HepG2 (cell line): Measurements from ENCODE around the gene SOCS7. TPM values are rescaled to one million over a fixed set of nuclear protein-coding genes. Genes with fewer than 3 reads are reported as not detected.

Experiments used
- ATAC-seq: fragments of 200-7000 bp; cut with Tn5 transposase; 3 replicates; pipeline ENCODE4 v1.9.1; 2020; ENCODE audit warnings: mild to moderate bottlenecking, moderate library complexity
- BruUV-seq: library from RNA; stranded (reverse); fragments of 400-500 nt; replicated peaks from 2 replicates; lab custom pipeline; 2021; lab: Mats Ljungman, UMichigan
- CTCF ChIA-PET: fragments of 300-600 bp; formaldehyde crosslinking; extraction: SDS; loops from one replicate; lab custom pipeline; 2021; ENCODE audit warnings: low total read pairs, inconsistent platforms, low intra/inter-chr PET ratio; lab: Yijun Ruan, JAX
- POLR2A ChIA-PET: fragments of 350-600 bp; sonication (Branson Sonifier 250); formaldehyde crosslinking; loops from one replicate; lab custom pipeline; 2020; ENCODE audit warnings: antibody characterized with exemption, inconsistent platforms; lab: Yijun Ruan, JAX
- DNase-seq: peaks from one replicate; pipeline ENCODE4 v3.0.0-alpha.2; 2015; ENCODE audit warnings: low spot score
- FAIRE-seq: peaks from 3 replicates; lab custom pipeline; 2011; peaks lifted over from hg19 to GRCh38; lab: Jason Lieb, UNC
- H2AFZ ChIP-seq: one replicate; pipeline ENCODE4 v1.6.1; 2011; ENCODE audit warnings: low read length, inconsistent platforms
- H3K27ac ChIP-seq: fragments of 300-600 bp; 3 replicates; pipeline ENCODE4 v1.8.0; 2011; ENCODE audit warnings: mixed run types, mild to moderate bottlenecking, mixed read lengths, low read length, inconsistent platforms; ENCODE audit not compliant: insufficient read depth; ENCODE audit errors: extremely low read length
- H3K27me3 ChIP-seq, 2 experiments: fragments of 200-600 bp in 1 of 2; 2 replicates in 1 of 2; 3 replicates in 1 of 2; pipeline versions ENCODE4 v1.6.0 to v1.8.0; 2011; ENCODE audit warnings: low read length in 2 of 2, mild to moderate bottlenecking in 2 of 2, moderate library complexity in 2 of 2, inconsistent platforms in 1 of 2; ENCODE audit not compliant: insufficient read depth in 2 of 2, control insufficient read depth in 1 of 2
- H3K36me3 ChIP-seq, 2 experiments: fragments of 200-600 bp in 1 of 2; replicated peaks in 1 of 2; 2 replicates in 1 of 2; 3 replicates in 1 of 2; pipeline versions ENCODE4 v1.5.1 to v1.8.0; 2011; ENCODE audit warnings: low read length in 2 of 2, inconsistent platforms in 1 of 2; ENCODE audit not compliant: insufficient read depth in 2 of 2, control insufficient read depth in 1 of 2
- H3K4me1 ChIP-seq: 2 replicates; pipeline ENCODE4 v1.5.1; 2012; ENCODE audit warnings: low read length, inconsistent platforms; ENCODE audit not compliant: insufficient read depth
- H3K4me2 ChIP-seq: 2 replicates; pipeline ENCODE4 v1.6.0; 2011; ENCODE audit warnings: low read depth, low read length, inconsistent platforms
- H3K4me3 ChIP-seq, 3 experiments: fragments of 200-600 bp in 1 of 3; sonication (generic), shearing (Covaris generic) in 1 of 3; replicated peaks in 1 of 3; 2 replicates each; pipeline ENCODE4 v1.5.1; 2011 to 2016; ENCODE audit warnings: low read length in 3 of 3, inconsistent platforms in 2 of 3, low read depth in 2 of 3, mild to moderate bottlenecking in 2 of 3, control low read depth in 1 of 3, mixed read lengths in 1 of 3; ENCODE audit not compliant: insufficient read depth in 1 of 3
- H3K79me2 ChIP-seq: one replicate; pipeline ENCODE4 v1.6.1; 2011; ENCODE audit warnings: low read length, inconsistent platforms; ENCODE audit not compliant: insufficient read depth
- H3K9ac ChIP-seq: 2 replicates; pipeline ENCODE4 v1.6.0; 2011; ENCODE audit warnings: mild to moderate bottlenecking, low read depth, low read length, inconsistent platforms; ENCODE audit not compliant: insufficient read depth
- H3K9me3 ChIP-seq: 2 replicates; pipeline ENCODE4 v1.5.1; 2012; ENCODE audit warnings: mild to moderate bottlenecking, low read length
- H4K20me1 ChIP-seq: 2 replicates; pipeline ENCODE4 v1.6.0; 2011; ENCODE audit warnings: inconsistent platforms, mild to moderate bottlenecking, low read length, moderate library complexity; ENCODE audit not compliant: insufficient read depth
- AKNA ChIP-seq: sonication (generic); formaldehyde crosslinking; IDR thresholded peaks from 2 replicates; pipeline ENCODE4 v1.4.0; 2020; ENCODE audit warnings: missing genetic modification reagents, borderline replicate concordance
- ATF3 ChIP-seq: sonication (generic); formaldehyde crosslinking; IDR thresholded peaks from 2 replicates; pipeline ENCODE4 v1.4.0; 2020; ENCODE audit warnings: missing genetic modification reagents
- EEA1 ChIP-seq: sonication (generic); formaldehyde crosslinking; IDR thresholded peaks from 2 replicates; pipeline ENCODE4 v1.5.1; 2020; ENCODE audit warnings: mild to moderate bottlenecking, missing genetic modification reagents, borderline replicate concordance
- GLI4 ChIP-seq: sonication (generic); formaldehyde crosslinking; IDR thresholded peaks from 2 replicates; pipeline ENCODE4 v1.5.1; 2020; ENCODE audit warnings: missing genetic modification reagents, mild to moderate bottlenecking, moderate library complexity, borderline replicate concordance
- NCOA2 ChIP-seq: sonication (generic); formaldehyde crosslinking; IDR thresholded peaks from 2 replicates; pipeline ENCODE4 v1.8.0; 2022; ENCODE audit warnings: inconsistent platforms
- SNAPC2 ChIP-seq: sonication (generic); formaldehyde crosslinking; IDR thresholded peaks from 2 replicates; pipeline ENCODE4 v1.8.1; 2022; ENCODE audit warnings: mild to moderate bottlenecking, missing genetic modification reagents
- ZNF513 ChIP-seq: sonication (generic); formaldehyde crosslinking; conservative IDR thresholded peaks from 2 replicates; pipeline ENCODE4 v1.5.0; 2020; ENCODE audit warnings: missing genetic modification reagents
- ZNF530 ChIP-seq: sonication (generic); formaldehyde crosslinking; IDR thresholded peaks from 2 replicates; pipeline ENCODE4 v1.5.0; 2020; ENCODE audit warnings: low read depth, mild to moderate bottlenecking, missing genetic modification reagents
- in situ Hi-C: cut with HindIII; loops from 2 replicates; pipeline ENCODE4 v1.10.0; 2017; ENCODE audit warnings: low pct_unique_long_range_greater_than_20kb; ENCODE audit not compliant: extremely low pct_ligation_motif_present
- intact Hi-C: fragments of 100-400 bp; cut with micrococcal nuclease; formaldehyde crosslinking; loops from one replicate; pipeline ENCODE4 v1.10.0; 2022; ENCODE audit not compliant: unreplicated experiment
- polyA plus RNA-seq, 8 experiments: library from polyadenylated mRNA; depleted of rRNA in 3 of 8; stranded (reverse) in 7 of 8; unstranded in 1 of 8; fragments of >200 nt; fragmentation: Illumina TruSeq in 4 of 8; extraction: Trizol in 4 of 8; gene quantifications; 2 replicates each; pipeline versions ENCODE4 v1.2.1 to v1.2.3, GENCODE V29; 2011 to 2016; ENCODE audit warnings: low read depth in 4 of 8, missing spikeins in 1 of 8, mixed read lengths in 1 of 8; ENCODE audit not compliant: insufficient read depth in 1 of 8
- total RNA-seq, 5 experiments: library from RNA; depleted of rRNA; stranded (reverse); fragments of >200 nt; fragmentation: Illumina TruSeq; extraction: Trizol; gene quantifications; 2 replicates each; pipeline ENCODE4 v1.2.3, GENCODE V29; 2016; ENCODE audit warnings: low read depth in 1 of 5
- TF ChIP-seq, protein P1 (sequence below): IDR thresholded peaks from 2 replicates; pipeline ENCODE4 v1.6.1; 2016; ENCODE audit warnings: mild to moderate bottlenecking
- TF ChIP-seq, protein P2 (sequence below): sonication (generic); formaldehyde crosslinking; IDR thresholded peaks from 2 replicates; pipeline ENCODE4 v1.4.0; 2020; ENCODE audit warnings: missing genetic modification reagents

Gene SOCS7
- total and polyA plus RNA-seq, 2 of the 13 experiments (the other 11 are each of a cell fraction or from before 2014, with no cell fraction given): 19.2 to 24.2 TPM

GRCh38 chr17:38426441-38426840 lies 74.8 kb downstream of the SOCS7 start:
- Histone ChIP-seq H4K20me1 (no peaks in the 10 kb centered on the region; the same call in 1 of the 2 replicates), H3K4me2 (no peak overlapping the region), H2AFZ (no peak overlapping the region), H3K27me3 (peaks cover 17 to 82% of the 10 kb centered on the region in 2 experiments), H3K9me3 (no peaks in the 10 kb centered on the region), H3K27ac (no peak overlapping the region), H3K9ac (no peak overlapping the region), H3K4me1 (peaks cover 20% of the 10 kb centered on the region), H3K79me2 (no peaks in the 10 kb centered on the region), H3K36me3 (no peaks in the 10 kb centered on the region), H3K4me3 (no peak overlapping the region)
- FAIRE-seq (no peak), DNase-seq (no peak), ATAC-seq (no peak)
- in situ Hi-C loops (loop anchor here (5.0 to 10.0 kb wide), 2 partner anchors 51 to 238 kb away; no protein-coding TSS in a partner anchor), intact Hi-C loops (loop anchor here (10.0 kb wide), 1 partner anchor 238 kb away; no protein-coding TSS in a partner anchor)
- CTCF ChIA-PET: no interaction called here
- no TSS peak for BruUV-seq
- POLR2A ChIA-PET: interaction anchor here (0.6 kb wide), 1 partner anchor 12 kb away, joined by 3 read pairs; no protein-coding TSS in a partner anchor
- TF ChIP-seq ZNF513 (CRISPR knock-in tag) (no peak), GLI4 (CRISPR knock-in tag) (no peak), SNAPC2 (CRISPR knock-in tag) (no peak), ATF3 (CRISPR knock-in tag) (no peak), AKNA (no peak), ZNF530 (no peak), EEA1 (CRISPR knock-in tag) (no peak), NCOA2 (CRISPR knock-in tag) (no peak)
- TF ChIP-seq, protein P1, sequence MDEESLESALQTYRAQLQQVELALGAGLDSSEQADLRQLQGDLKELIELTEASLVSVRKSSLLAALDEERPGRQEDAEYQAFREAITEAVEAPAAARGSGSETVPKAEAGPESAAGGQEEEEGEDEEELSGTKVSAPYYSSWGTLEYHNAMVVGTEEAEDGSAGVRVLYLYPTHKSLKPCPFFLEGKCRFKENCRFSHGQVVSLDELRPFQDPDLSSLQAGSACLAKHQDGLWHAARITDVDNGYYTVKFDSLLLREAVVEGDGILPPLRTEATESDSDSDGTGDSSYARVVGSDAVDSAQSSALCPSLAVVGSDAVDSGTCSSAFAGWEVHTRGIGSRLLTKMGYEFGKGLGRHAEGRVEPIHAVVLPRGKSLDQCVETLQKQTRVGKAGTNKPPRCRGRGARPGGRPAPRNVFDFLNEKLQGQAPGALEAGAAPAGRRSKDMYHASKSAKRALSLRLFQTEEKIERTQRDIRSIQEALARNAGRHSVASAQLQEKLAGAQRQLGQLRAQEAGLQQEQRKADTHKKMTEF: no peak
- TF ChIP-seq, protein P2, sequence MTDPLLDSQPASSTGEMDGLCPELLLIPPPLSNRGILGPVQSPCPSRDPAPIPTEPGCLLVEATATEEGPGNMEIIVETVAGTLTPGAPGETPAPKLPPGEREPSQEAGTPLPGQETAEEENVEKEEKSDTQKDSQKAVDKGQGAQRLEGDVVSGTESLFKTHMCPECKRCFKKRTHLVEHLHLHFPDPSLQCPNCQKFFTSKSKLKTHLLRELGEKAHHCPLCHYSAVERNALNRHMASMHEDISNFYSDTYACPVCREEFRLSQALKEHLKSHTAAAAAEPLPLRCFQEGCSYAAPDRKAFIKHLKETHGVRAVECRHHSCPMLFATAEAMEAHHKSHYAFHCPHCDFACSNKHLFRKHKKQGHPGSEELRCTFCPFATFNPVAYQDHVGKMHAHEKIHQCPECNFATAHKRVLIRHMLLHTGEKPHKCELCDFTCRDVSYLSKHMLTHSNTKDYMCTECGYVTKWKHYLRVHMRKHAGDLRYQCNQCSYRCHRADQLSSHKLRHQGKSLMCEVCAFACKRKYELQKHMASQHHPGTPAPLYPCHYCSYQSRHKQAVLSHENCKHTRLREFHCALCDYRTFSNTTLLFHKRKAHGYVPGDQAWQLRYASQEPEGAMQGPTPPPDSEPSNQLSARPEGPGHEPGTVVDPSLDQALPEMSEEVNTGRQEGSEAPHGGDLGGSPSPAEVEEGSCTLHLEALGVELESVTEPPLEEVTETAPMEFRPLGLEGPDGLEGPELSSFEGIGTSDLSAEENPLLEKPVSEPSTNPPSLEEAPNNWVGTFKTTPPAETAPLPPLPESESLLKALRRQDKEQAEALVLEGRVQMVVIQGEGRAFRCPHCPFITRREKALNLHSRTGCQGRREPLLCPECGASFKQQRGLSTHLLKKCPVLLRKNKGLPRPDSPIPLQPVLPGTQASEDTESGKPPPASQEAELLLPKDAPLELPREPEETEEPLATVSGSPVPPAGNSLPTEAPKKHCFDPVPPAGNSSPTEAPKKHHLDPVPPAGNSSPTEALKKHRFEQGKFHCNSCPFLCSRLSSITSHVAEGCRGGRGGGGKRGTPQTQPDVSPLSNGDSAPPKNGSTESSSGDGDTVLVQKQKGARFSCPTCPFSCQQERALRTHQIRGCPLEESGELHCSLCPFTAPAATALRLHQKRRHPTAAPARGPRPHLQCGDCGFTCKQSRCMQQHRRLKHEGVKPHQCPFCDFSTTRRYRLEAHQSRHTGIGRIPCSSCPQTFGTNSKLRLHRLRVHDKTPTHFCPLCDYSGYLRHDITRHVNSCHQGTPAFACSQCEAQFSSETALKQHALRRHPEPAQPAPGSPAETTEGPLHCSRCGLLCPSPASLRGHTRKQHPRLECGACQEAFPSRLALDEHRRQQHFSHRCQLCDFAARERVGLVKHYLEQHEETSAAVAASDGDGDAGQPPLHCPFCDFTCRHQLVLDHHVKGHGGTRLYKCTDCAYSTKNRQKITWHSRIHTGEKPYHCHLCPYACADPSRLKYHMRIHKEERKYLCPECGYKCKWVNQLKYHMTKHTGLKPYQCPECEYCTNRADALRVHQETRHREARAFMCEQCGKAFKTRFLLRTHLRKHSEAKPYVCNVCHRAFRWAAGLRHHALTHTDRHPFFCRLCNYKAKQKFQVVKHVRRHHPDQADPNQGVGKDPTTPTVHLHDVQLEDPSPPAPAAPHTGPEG (CRISPR knock-in tag): no peak
